SIG-M5 treated with dmso at 0.1 percent for 504 hours (cell line): ENCODE measurements around the gene PUDP.
"Not testable (repeated sequence)": the region's sequence is repeated elsewhere in the genome, so short reads cannot be mapped to it uniquely, and the experiment has no call there.

Experiments used
- DNase-seq: peaks from one replicate; lab custom pipeline; 2025; ENCODE audit not compliant: unreplicated experiment; lab: John Stamatoyannopoulos, UW

Gene PUDP

DNA sequence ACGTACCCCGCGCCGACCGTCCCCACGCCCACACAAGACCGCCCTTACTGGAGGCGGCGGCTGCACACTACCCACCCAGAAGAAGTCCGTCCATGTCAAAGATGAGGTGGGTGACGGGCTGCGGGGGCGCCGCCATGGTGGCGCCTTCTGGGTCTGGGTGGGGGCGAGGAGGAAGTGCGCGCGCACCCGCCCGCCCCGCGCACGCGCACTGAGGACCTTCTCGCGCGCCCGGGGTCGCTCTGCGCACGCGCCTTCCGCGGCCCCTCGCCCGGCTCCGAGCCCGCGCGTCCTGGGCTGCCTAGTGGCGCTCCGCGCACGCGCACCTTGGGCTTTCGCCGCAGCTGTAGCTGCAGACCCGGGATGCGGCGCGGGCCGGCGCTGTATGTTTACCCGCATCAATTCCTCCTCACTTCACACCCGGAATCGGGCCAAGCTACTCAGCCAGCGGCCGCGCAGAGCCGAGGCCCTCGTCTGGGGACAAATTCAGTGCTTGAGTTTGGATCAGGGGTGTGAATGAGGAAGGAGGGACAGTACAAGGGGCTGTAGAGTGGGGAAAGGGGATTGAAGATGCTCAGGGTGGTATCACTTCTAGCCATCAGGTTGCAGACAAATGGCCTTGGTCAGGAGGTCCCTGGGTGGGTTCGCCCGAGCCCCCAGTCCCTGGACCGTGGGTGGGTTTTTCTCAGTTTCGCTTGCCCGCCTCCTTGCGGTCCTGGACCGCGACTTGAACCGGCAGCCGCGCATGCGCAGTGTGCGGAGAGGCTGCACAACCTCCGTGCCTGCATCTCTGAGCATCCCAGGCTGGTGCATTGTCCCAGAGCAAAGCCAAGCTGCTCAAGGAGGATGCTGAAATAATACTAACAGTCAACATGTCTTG lies at the start of gene PUDP:
Gene PUDP, minus strand, starts transcription at position 176 of the 877 bp plus-strand sequence. Its CDS starts 40 bp downstream, at position 136.
- peak; percentile 66 for DNase-seq

GRCh38 chrX:7194606-7195005 lies 46.7 kb upstream of the PUDP start:
- no peak for DNase-seq

- DNase-seq = no peak
Observed at GRCh38 chrX:7192871-7193270, 44.9 kb upstream of the PUDP start.

- no peak for DNase-seq
Observed at GRCh38 chrX:7191681-7192110, 43.7 kb upstream of the PUDP start.

DNA sequence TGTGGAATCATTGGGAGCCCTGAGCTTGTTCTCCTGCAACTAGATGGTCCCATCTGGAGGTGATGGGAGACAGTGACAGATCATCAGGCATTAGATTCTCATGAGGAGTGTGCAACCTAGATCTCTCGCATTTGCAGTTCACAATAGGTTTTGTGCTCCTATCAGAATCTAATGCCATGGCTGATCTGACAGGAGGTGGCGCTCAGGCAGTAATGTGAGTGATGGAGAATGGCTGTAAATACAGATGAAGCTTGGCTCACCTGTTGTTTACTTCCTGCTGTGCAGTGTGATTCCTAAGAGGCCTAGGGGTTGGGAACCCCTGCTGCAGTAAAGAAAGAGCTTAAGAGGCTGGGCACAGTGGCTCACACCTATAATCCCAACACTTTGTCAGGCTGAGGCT lies 42.2 kb upstream of the PUDP start:
- no peak for DNase-seq

DNA sequence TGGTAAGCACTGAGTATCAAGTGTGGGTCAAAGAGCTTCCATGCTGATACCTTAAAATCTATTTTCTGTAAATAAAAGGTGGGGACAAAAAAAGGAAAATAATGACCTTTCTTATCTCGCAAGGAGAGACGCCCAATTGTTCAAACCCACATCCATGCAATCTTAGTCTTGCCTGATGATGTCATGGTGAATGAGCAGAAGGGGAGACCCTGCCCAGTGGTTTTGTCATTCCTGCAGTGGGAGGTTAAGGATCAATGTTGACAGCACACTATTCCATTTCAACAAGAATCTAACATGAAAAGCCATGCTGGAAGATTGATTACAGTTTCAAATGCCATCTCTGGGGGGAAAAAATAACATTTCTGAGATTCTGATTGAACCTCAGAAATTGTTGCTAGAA lies 40.7 kb upstream of the PUDP start:
- no peak for DNase-seq

GRCh38 chrX:7184816-7185215 lies 36.9 kb upstream of the PUDP start:
- DNase-seq = no peak

- DNase-seq = no peak
Observed at GRCh38 chrX:7179446-7179845, 31.5 kb upstream of the PUDP start.

DNA sequence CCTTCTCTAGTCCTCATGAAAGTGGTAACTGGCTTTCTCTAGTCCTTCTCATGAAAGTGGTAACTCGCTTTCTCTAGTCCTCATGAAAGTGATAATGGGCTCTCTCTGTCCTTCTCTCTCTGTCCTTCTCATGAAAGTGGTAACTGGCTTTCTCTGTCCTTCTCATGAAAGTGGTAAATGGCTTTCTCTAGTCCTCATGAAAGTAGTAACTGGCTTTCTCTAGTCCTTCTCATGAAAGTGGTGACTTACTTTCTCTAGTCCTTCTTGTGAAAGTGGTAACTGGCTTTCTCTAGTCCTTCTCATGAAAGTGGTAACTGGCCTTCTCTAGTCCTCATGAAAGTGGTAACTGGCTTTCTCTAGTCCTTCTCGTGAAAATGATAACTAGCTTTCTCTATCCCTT lies 30.9 kb upstream of the PUDP start:
- not testable (repeated sequence) for DNase-seq

- peak; percentile 1 for DNase-seq
Observed at GRCh38 chrX:7170898-7171297, 22.9 kb upstream of the PUDP start.

- no peak for DNase-seq
Observed at GRCh38 chrX:7169627-7170026, 21.7 kb upstream of the PUDP start.

- no peak for DNase-seq
Observed at GRCh38 chrX:7168371-7168770, 20.4 kb upstream of the PUDP start.

DNA sequence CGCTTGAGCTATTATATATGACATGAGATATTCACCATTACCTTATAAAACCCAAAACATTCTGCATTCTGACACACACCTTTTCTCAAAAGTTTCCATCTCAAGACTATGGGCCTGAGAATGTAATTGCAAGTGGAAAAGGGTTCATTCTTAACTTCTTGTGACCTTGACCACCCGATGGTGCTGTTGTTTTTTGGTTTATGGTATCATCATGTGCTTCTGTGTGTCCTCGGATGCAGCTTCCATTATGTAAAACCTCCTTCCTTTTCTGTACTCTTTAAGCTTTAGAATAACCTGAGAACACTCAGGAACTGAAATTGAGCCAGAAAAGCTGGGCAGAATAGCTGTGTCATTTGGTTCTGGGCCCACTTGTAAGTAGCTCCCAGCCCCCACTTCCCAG lies 16.2 kb upstream of the PUDP start:
- DNase-seq = no peak

DNA sequence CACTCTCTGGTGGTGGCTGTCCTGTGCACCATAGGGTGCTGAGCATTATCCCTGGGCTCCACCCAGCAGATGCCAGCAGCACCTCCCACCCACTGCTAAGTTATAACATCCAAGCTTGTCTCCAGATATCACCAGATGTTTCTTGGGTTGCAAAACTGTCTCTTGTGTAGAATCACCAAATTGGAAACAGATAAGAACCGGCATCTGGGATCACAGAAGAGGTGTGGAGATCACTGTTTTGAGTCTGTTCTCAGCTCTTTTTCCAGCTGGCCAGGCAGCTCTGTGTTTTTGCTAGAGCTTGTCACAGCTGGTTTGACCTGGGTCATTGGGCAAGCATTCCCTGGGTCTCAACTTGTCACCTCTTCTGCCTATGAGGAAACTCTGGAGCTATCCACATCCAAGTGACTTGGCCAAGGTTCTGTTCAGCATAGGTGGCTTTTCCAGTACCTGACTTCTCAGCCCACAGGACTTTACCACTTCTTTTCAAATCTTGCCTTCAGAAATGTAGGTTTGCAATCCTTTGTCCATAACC lies 15.3 kb upstream of the PUDP start:
- DNase-seq = no peak

- no peak for DNase-seq
Observed at GRCh38 chrX:7159149-7159861, 11.4 kb upstream of the PUDP start.

DNA sequence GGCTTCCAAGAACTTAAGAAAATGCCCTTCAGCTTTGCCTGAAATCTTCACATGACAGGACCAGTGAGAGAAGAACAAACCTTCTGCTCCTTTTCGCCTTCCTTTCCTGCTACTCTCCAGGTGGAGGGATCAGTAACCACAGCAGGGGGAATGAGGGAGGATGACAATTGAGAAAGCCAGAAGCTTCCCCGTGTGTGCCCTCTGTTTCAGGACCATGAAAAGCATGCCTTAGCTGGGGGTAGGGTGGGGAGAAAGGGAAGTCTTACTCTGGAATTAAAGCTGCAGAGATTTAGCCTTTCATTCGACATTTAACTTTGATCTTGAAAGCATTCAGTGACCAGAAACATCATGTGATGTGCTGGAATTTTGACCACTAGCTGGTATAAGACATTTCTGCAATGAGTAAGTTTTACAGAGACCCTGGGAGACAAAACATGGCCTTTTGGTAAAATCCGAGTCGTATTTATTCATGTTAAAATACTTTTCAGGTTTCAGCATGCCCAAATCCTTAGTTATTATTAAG lies 10.6 kb upstream of the PUDP start:
- no peak for DNase-seq

GRCh38 chrX:7156879-7157278 lies 8.9 kb upstream of the PUDP start:
- no peak for DNase-seq

DNA sequence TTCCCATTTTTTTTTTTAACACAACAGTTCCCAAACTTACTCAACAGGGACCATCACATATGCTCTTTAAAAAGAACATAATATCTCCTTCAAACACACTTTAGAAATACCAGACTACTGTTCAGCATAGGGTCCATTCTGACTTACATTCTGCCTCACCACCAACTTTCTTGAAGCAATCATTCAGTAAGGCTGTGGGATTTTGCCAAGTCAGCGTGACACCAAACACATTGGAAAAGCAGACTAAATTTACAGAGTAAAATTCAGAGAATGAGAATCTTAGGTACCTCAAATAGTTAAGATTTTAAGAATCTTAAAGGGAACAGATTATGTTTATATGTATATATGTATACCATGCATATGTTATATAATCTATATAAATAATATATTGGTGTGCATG lies 7.2 kb upstream of the PUDP start:
- no peak for DNase-seq

DNA sequence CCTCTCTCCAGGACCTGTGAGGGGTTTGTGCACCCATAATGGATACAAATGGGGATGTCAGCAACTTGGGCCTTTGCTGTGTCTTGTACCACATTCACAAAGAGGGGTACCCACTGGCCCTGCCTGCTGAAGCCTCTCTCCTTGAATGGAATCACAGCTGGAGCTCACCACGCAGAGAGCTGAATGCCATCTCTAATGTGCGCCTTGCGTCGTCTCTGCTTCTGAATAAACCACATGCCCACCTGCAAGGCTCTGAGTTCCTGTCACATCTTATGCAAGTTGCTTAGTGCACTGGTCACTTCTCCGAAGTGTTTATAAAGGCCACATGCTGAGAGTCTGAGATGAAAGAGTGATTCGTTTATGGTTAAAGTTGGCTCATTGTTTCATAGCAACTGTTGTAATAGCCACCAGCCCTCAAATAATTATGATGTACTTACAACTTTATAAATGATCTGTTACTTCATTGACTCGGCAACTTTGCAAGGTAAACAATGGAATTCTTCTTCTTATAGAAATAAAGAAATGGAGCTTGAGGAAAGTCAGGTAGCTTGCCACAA lies 6.2 kb upstream of the PUDP start:
- DNase-seq = no peak

DNA sequence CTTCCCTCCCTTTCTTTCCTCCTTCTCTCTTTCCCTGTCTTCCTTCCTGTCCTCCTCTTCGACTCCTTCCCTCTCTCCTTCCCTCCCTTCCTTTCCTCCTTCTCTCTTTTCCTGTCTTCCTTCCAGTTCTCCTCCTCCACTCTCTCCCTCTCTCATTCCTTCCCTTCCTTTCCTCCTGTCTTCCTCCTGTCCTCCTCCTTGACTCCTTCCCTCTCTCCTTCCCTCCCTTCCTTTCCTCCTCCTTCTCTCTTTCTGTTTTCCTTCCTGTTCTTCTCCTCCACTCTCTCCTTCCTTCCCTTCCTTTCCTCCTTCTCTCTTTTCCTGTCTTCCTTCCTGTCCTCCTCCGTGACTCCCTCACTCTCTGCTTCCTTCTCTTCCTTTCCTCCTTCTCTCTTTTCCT lies 5.3 kb upstream of the PUDP start:
- no peak for DNase-seq

DNA sequence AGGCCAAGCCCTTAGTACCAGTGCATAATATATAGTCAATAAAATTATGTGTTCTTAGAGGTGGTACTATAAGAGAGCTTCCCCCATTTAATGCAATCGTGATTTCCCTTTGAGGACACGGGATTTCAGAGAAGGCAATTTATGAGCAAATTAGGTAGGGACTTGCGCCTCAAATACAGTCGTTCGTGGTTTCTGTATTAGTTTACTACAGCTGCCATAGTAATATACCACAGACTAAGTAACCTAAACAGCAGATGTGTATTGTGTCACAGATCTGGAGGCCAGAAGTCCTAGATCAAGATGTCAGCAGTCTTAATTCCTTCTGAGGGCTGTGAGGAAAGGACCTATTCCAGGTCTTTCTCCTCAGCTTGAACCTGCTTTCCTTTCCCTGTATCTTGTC lies 1.5 kb upstream of the PUDP start:
- no peak for DNase-seq
